Natural killer cell (primary cell): ENCODE measurements around the gene JOSD1. TPM values are rescaled to one million over a fixed set of nuclear protein-coding genes. Genes with fewer than 3 reads are reported as not detected.

Source experiments
- ATAC-seq, 3 donors: fragments of 150-1000 bp in 2 of 3; fragments of 200-7000 bp in 1 of 3; cut with Tn5 transposase; 1 replicate in 1 of 3; 2 replicates in 2 of 3; pipeline ENCODE4 v1.10.0; 2021; ENCODE audit warnings: mild to moderate bottlenecking in 2 of 3, moderate library complexity in 2 of 3
- DNase-seq, 2 donors: peaks; one replicate each; pipeline versions ENCODE4 v3.0.0 to v3.0.0-alpha.2; 2013 to 2021; ENCODE audit warnings: mixed read lengths in 1 of 2
- H3K27ac ChIP-seq: one replicate; pipeline ENCODE4 v1.5.1; 2013; ENCODE audit warnings: mild to moderate bottlenecking, low read length
- H3K27me3 ChIP-seq: one replicate; pipeline ENCODE4 v1.6.1; 2013; ENCODE audit warnings: low read length; ENCODE audit not compliant: control insufficient read depth, insufficient read depth
- H3K36me3 ChIP-seq: one replicate; pipeline ENCODE4 v1.6.1; 2013; ENCODE audit warnings: low read length; ENCODE audit not compliant: control insufficient read depth, insufficient read depth
- H3K4me1 ChIP-seq: one replicate; pipeline ENCODE4 v1.6.1; 2013; ENCODE audit warnings: low read length; ENCODE audit not compliant: control insufficient read depth, insufficient read depth
- H3K4me3 ChIP-seq: one replicate; pipeline ENCODE4 v1.5.1; 2013; ENCODE audit warnings: low read length
- H3K9me3 ChIP-seq: one replicate; pipeline ENCODE4 v1.6.1; 2013; ENCODE audit warnings: low read length; ENCODE audit not compliant: control insufficient read depth, insufficient read depth
- H3K27ac Mint-ChIP-seq, 2 donors: one replicate each; pipeline ENCODE4 v1.8.0; 2022; ENCODE audit warnings: mild to moderate bottlenecking in 2 of 2, mixed read lengths in 2 of 2, moderate library complexity in 1 of 2
- H3K27me3 Mint-ChIP-seq, 2 donors: one replicate each; pipeline ENCODE4 v1.8.0; 2022; ENCODE audit warnings: low read depth in 2 of 2, mixed read lengths in 2 of 2
- H3K36me3 Mint-ChIP-seq: one replicate; pipeline ENCODE4 v1.8.0; 2022; ENCODE audit warnings: mixed read lengths
- H3K4me1 Mint-ChIP-seq, 2 donors: one replicate each; pipeline ENCODE4 v1.8.0; 2022; ENCODE audit warnings: mixed read lengths in 2 of 2
- H3K4me3 Mint-ChIP-seq: one replicate; pipeline ENCODE4 v1.8.0; 2022; ENCODE audit warnings: mild to moderate bottlenecking, moderate library complexity, mixed read lengths
- H3K9me3 Mint-ChIP-seq, 2 donors: one replicate each; pipeline ENCODE4 v1.8.0; 2022; ENCODE audit warnings: mixed read lengths in 2 of 2
- WGBS: methylation state at CpG from one replicate; pipeline ENCODE4 v1.1.7; 2013; ENCODE audit warnings: missing lambda C conversion rate; ENCODE audit not compliant: insufficient coverage; 5-methylcytosine and 5-hydroxymethylcytosine counted together
- intact Hi-C: fragments of 100-400 bp; cut with micrococcal nuclease; formaldehyde crosslinking; loops from one replicate; pipeline ENCODE4 v1.14.2; 2022
- total RNA-seq, 4 donors: library from RNA; stranded (reverse); fragments of 120-200 nt in 1 of 4; gene quantifications; one replicate each; pipeline versions ENCODE4 v1.2.3 to v1.2.4, GENCODE V29; 2013 to 2022
- TF ChIP-seq, protein P1 (sequence below): fragments of 200-600 bp; IDR thresholded peaks from one replicate; pipeline ENCODE4 v1.8.0; 2022; ENCODE audit warnings: antibody characterized with exemption

JOSD1 gene
- total RNA-seq, 3 donors from 2014 or later (not counting 1 experiment from before 2014, with no cell fraction given): 123 to 165 (median 128) TPM

DNA sequence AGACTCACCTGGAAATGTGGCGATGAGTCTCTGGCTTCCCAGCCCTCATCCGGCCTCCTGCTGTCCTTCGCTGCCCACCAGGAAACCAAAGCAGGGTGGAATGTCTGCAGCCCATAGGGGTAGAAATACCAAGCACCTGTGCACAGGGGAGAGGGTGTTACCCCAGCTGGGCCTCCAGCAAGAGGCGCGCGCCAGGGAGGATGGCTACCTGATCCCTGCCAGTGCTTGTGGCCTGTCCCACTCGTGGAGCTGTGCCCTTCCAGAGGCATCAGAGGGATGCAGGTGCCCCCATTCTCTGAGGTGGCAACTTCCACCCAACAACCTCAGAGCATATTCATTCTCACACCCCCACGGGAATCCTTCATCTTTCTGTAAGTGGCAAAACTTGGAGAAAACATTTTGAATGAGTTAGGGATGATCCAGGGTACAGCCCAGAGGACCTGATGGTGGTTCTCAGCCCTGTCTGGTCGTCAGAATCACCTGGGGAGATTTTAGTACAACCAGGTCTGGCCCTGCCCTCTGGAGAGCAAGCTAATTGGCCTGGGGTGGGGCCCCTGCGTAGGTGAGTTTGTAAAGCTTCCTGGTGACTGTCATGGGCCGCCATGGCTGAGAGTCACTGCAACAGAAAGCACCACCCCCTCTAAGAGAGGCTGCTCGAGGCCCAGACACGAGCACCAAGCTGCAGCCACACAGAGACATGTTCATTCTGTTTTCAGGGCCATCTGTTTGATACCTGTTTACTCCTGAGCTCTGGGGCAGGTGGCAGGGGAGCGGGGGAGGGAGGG lies 45.1 kb upstream of the JOSD1 start:
- Histone ChIP-seq H3K27me3 (no peaks in the 10 kb centered on the region), H3K4me3 (no peak overlapping the region), H3K36me3 (peaks cover 94% of the 10 kb centered on the region), H3K9me3 (no peaks in the 10 kb centered on the region), H3K4me1 (peaks cover 50% of the 10 kb centered on the region), H3K27ac (no peak overlapping the region)
- Mint-ChIP-seq H3K9me3 (no peaks in the 10 kb centered on the region), H3K27me3 (no peaks in the 10 kb centered on the region), H3K36me3 (no peaks in the 10 kb centered on the region), H3K4me1 (peaks cover 5 to 43% of the 10 kb centered on the region in 2 donors), H3K27ac (peak overlapping the region in 1 of 2 donors; percentile 34), H3K4me3 (no peak overlapping the region)
- intact Hi-C loops: no loop called here
- DNase-seq (no peak), ATAC-seq (no peak)
- TF ChIP-seq, protein P1, sequence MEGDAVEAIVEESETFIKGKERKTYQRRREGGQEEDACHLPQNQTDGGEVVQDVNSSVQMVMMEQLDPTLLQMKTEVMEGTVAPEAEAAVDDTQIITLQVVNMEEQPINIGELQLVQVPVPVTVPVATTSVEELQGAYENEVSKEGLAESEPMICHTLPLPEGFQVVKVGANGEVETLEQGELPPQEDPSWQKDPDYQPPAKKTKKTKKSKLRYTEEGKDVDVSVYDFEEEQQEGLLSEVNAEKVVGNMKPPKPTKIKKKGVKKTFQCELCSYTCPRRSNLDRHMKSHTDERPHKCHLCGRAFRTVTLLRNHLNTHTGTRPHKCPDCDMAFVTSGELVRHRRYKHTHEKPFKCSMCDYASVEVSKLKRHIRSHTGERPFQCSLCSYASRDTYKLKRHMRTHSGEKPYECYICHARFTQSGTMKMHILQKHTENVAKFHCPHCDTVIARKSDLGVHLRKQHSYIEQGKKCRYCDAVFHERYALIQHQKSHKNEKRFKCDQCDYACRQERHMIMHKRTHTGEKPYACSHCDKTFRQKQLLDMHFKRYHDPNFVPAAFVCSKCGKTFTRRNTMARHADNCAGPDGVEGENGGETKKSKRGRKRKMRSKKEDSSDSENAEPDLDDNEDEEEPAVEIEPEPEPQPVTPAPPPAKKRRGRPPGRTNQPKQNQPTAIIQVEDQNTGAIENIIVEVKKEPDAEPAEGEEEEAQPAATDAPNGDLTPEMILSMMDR: no peak
- WGBS: 97% methylated on average over 13 of the region's 14 CpGs

DNA sequence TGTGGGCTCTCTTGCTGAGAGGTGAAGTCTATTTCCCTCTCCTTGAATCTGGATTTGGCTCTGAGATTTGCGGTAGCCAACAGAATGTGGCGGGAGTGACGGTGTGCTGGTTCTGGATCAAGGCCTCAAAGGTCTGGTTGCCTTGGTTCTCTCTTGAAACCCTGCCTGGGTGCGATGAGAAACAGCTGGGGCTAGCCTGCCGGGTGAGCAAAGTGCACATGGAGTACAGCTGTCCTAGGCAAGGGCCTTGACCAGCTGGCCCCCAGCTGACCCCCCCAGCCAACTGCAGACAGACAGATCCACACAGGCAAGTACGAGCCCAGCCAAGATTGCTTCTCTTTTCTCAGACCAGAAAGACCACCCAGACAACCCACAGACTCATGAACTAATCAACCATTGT lies 44.2 kb upstream of the JOSD1 start:
- Histone ChIP-seq H3K27ac (no peak overlapping the region), H3K4me1 (peaks cover 50% of the 10 kb centered on the region), H3K36me3 (peaks cover 94% of the 10 kb centered on the region), H3K27me3 (no peaks in the 10 kb centered on the region), H3K4me3 (no peak overlapping the region), H3K9me3 (no peaks in the 10 kb centered on the region)
- Mint-ChIP-seq H3K27me3 (no peaks in the 10 kb centered on the region), H3K27ac (peak overlapping the region; percentile 33 to 34), H3K9me3 (no peaks in the 10 kb centered on the region), H3K36me3 (no peaks in the 10 kb centered on the region), H3K4me1 (peaks cover 5 to 36% of the 10 kb centered on the region in 2 donors), H3K4me3 (no peak overlapping the region)
- ATAC-seq (no peak), DNase-seq (no peak)
- intact Hi-C loops: no loop called here
- TF ChIP-seq, protein P1: no peak
- 98% methylated on average over 5 of the region's 6 CpGs for WGBS

DNA sequence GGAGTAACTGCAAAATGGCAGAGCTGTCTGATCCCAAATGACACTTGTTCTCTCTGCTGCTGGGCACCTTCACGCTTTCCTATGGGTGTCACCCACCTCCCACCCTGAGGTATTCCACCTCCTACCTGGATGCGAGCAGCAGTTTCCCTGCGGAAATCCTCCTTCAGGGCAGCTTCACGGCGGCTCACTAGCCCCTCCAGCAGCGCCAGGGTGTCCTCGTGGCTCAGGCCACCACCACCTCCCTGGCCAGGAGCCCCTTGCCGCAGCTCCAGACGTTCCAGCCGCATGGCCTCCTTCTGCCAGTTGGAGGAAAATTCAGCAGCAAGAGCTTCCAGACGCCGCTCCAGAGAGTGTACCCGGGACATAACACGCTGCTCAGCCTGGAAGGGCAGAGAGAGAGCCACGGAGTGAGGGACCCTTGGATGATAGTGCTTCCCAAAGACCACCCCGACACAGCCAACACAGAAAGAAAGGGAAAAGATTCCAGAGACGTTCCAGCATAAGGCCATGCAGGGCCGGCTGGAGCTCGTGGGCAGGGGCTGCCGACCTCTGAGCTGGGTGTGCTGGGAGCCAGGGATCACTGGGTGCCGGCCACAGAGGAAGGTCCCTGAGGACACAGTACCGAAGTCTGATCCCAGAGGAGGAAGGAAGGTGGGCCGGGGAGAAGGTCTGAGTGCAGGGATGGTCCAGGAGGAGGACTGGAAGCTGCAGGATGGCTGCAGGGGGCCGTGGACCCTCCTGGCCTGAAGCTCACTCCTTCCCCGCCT lies 41.6 kb upstream of the JOSD1 start:
- Mint-ChIP-seq H3K36me3 (no peaks in the 10 kb centered on the region), H3K27me3 (no peaks in the 10 kb centered on the region), H3K27ac (peak overlapping the region in 1 of 2 donors; percentile 45), H3K4me3 (no peak overlapping the region), H3K9me3 (no peaks in the 10 kb centered on the region), H3K4me1 (peaks cover 11 to 37% of the 10 kb centered on the region in 2 donors)
- WGBS: 95% methylated on average over 25 of the region's 25 CpGs
- Histone ChIP-seq H3K27ac (no peak overlapping the region), H3K36me3 (peaks cover 97% of the 10 kb centered on the region), H3K27me3 (no peaks in the 10 kb centered on the region), H3K4me3 (no peak overlapping the region), H3K4me1 (peaks cover 61% of the 10 kb centered on the region), H3K9me3 (no peaks in the 10 kb centered on the region)
- intact Hi-C loops: no loop called here
- TF ChIP-seq, protein P1: no peak
- DNase-seq (no peak), ATAC-seq (no peak)
